HEK293 (cell line): ENCODE measurements around the gene LAMA5.
A peak's percentile ranks its signal among the peaks of the same experiment; 100 is the strongest.

Experiments
- HOXD13 ChIP-seq: sonication (generic); formaldehyde crosslinking; IDR thresholded peaks from 2 replicates; pipeline ENCODE4 v1.8.0; 2022; ENCODE audit warnings: missing genetic modification reagents, borderline replicate concordance
- IKZF3 ChIP-seq: fragments of 450-650 bp; IDR thresholded peaks from 2 replicates; pipeline ENCODE4 v1.5.0; 2018; ENCODE audit warnings: missing biosample characterization, mild to moderate bottlenecking, missing genetic modification characterization, moderate library complexity
- KLF10 ChIP-seq: fragments of 450-650 bp; IDR thresholded peaks from 2 replicates; pipeline ENCODE4 v1.5.1; 2018; ENCODE audit warnings: missing biosample characterization, mild to moderate bottlenecking, missing genetic modification characterization
- KLF16 ChIP-seq: fragments of 450-650 bp; formaldehyde crosslinking; IDR thresholded peaks from 2 replicates; pipeline ENCODE4 v1.5.1; 2017; ENCODE audit warnings: missing biosample characterization, missing genetic modification characterization
- REPIN1 ChIP-seq: fragments of 450-650 bp; formaldehyde crosslinking; IDR thresholded peaks from 2 replicates; pipeline ENCODE4 v1.5.1; 2017; ENCODE audit warnings: missing biosample characterization, missing genetic modification characterization, low read depth
- SALL2 ChIP-seq: fragments of 450-650 bp; formaldehyde crosslinking; IDR thresholded peaks from 2 replicates; pipeline ENCODE4 v1.5.0; 2017; ENCODE audit warnings: missing biosample characterization, mild to moderate bottlenecking, missing genetic modification characterization, borderline replicate concordance
- SETDB1 ChIP-seq: IDR thresholded peaks from one replicate; pipeline ENCODE4 v1.6.1; 2017; ENCODE audit warnings: mild to moderate bottlenecking, low read length, moderate library complexity, mixed read lengths; ENCODE audit not compliant: insufficient read length
- SP2 ChIP-seq: fragments of 450-650 bp; formaldehyde crosslinking; IDR thresholded peaks from 2 replicates; pipeline ENCODE4 v1.5.1; 2016; ENCODE audit warnings: missing biosample characterization, missing genetic modification characterization
- SP7 ChIP-seq: fragments of 450-650 bp; formaldehyde crosslinking; IDR thresholded peaks from 2 replicates; pipeline ENCODE4 v1.5.1; 2016; ENCODE audit warnings: missing biosample characterization, missing genetic modification characterization
- ZBTB1 ChIP-seq: fragments of 450-650 bp; formaldehyde crosslinking; IDR thresholded peaks from 2 replicates; pipeline ENCODE4 v1.5.1; 2016; ENCODE audit warnings: missing biosample characterization, missing genetic modification characterization
- ZFP69B ChIP-seq: fragments of 450-650 bp; formaldehyde crosslinking; IDR thresholded peaks from 2 replicates; pipeline ENCODE4 v1.5.1; 2016; ENCODE audit warnings: missing biosample characterization, missing genetic modification characterization
- ZNF133 ChIP-seq: fragments of 450-650 bp; formaldehyde crosslinking; IDR thresholded peaks from 2 replicates; pipeline ENCODE4 v1.5.1; 2016; ENCODE audit warnings: missing biosample characterization, missing genetic modification characterization
- ZNF146 ChIP-seq: fragments of 450-650 bp; formaldehyde crosslinking; IDR thresholded peaks from 2 replicates; pipeline ENCODE4 v1.5.1; 2016; ENCODE audit warnings: missing biosample characterization, missing genetic modification characterization
- ZNF175 ChIP-seq: fragments of 450-650 bp; formaldehyde crosslinking; IDR thresholded peaks from 2 replicates; pipeline ENCODE4 v1.5.1; 2016; ENCODE audit warnings: missing biosample characterization, missing genetic modification characterization
- ZNF2 ChIP-seq: fragments of 450-650 bp; formaldehyde crosslinking; IDR thresholded peaks from 2 replicates; pipeline ENCODE4 v1.5.1; 2016; ENCODE audit warnings: missing biosample characterization, missing genetic modification characterization
- ZNF274 ChIP-seq, 2 experiments: fragments of 200-500 bp in 1 of 2; fragments of 450-650 bp in 1 of 2; sonication (Bioruptor generic) in 1 of 2; formaldehyde crosslinking in 1 of 2; IDR thresholded peaks; 2 replicates each; pipeline versions ENCODE4 v1.5.1 to v1.6.1; 2014 to 2016; ENCODE audit warnings: borderline replicate concordance in 1 of 2, inconsistent platforms in 1 of 2, low read length in 1 of 2, missing biosample characterization in 1 of 2, missing genetic modification characterization in 1 of 2
- ZNF341 ChIP-seq: fragments of 450-650 bp; formaldehyde crosslinking; IDR thresholded peaks from 2 replicates; pipeline ENCODE4; 2016; ENCODE audit warnings: low read depth, missing biosample characterization, missing genetic modification characterization
- ZNF548 ChIP-seq: fragments of 450-650 bp; formaldehyde crosslinking; IDR thresholded peaks from 2 replicates; pipeline ENCODE4 v1.5.1; 2016; ENCODE audit warnings: missing biosample characterization, missing genetic modification characterization
- ZNF561 ChIP-seq: fragments of 450-650 bp; IDR thresholded peaks from 2 replicates; pipeline ENCODE4 v1.5.1; 2018; ENCODE audit warnings: missing biosample characterization, missing genetic modification characterization, borderline replicate concordance
- ZNF629 ChIP-seq: fragments of 450-650 bp; formaldehyde crosslinking; IDR thresholded peaks from 2 replicates; pipeline ENCODE4 v1.5.1; 2017; ENCODE audit warnings: missing biosample characterization, missing genetic modification characterization
- ZNF654 ChIP-seq: fragments of 450-650 bp; formaldehyde crosslinking; IDR thresholded peaks from 2 replicates; pipeline ENCODE4 v1.5.1; 2016; ENCODE audit warnings: low read depth, missing biosample characterization, missing genetic modification characterization
- ZNF785 ChIP-seq: fragments of 450-650 bp; formaldehyde crosslinking; IDR thresholded peaks from 2 replicates; pipeline ENCODE4 v1.5.1; 2016; ENCODE audit warnings: missing biosample characterization, missing genetic modification characterization
- TF ChIP-seq, protein P1 (sequence below): fragments of 450-650 bp; formaldehyde crosslinking; conservative IDR thresholded peaks from 2 replicates; pipeline ENCODE4 v1.5.1; 2016; ENCODE audit warnings: low read depth, missing biosample characterization, missing genetic modification characterization
- TF ChIP-seq, protein P2 (sequence below): fragments of 450-650 bp; formaldehyde crosslinking; IDR thresholded peaks from 2 replicates; pipeline ENCODE4 v1.5.1; 2017; ENCODE audit warnings: missing biosample characterization, missing genetic modification characterization
- TF ChIP-seq, protein P3 (sequence below): fragments of 450-650 bp; formaldehyde crosslinking; IDR thresholded peaks from 2 replicates; pipeline ENCODE4 v1.5.1; 2016; ENCODE audit warnings: missing biosample characterization, missing genetic modification characterization
- TF ChIP-seq, protein P4 (sequence below): fragments of 450-650 bp; formaldehyde crosslinking; conservative IDR thresholded peaks from 2 replicates; pipeline ENCODE4 v1.5.1; 2016; ENCODE audit warnings: low read depth, missing biosample characterization, missing genetic modification characterization

LAMA5 gene

DNA sequence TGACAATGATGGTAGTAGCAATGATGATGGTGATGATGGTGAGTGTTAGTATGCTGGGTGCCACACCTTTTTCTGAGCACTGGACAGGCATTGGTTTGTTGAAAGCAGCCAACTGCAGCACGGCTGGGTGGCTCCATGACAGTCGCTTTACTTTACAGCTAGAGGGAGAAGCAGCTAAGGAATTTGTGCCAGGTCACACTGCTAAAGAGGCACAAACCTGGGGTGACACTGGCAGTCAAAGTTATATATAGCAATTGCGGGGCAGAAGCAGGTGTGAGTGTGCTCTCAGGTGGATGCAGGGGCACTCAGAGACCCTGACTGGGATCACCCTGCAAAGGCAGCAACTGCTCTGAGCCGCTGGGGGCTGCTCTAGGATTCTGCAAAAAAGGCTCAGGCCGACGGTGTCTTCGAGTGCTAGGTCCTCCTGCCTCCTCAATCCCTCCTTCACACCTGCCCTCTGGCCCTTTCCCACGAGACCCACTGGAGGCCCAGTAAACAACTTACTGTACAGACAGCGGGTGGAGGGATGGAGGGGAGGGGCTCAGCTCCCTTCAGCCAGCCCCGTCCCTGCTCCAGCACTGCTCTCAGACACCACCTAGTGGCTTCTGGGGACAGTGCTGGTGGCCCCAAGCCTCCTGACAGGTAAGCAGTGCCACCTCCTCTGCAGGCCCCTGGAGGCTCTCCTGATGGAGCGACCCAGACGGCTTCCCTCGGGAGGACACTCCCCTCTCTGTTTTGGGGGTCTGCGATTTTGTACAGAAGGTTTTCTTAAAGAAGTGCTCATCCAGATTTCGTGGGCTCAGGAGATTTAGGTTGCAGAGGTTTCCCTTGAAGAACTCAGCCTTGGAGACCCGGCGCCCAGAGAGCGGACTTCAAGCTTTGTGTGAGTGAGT is 15.4 kb upstream of the LAMA5 start (continued):
- TF ChIP-seq ZFP69B (tag by site-specific recombination), result peak; percentile 34; the same call in 1 of the 2 replicates
- TF ChIP-seq SP2 (tag by site-specific recombination), result no peak
- TF ChIP-seq ZNF341 (tag by site-specific recombination), result no peak
- no peak for TF ChIP-seq SALL2 (tag by site-specific recombination)
- TF ChIP-seq KLF10 (tag by site-specific recombination), result no peak
- TF ChIP-seq ZNF654 (tag by site-specific recombination), result peak; percentile 82
- TF ChIP-seq SP7 (tag by site-specific recombination), result peak; percentile 46; the same call in 1 of the 2 replicates
- no peak for TF ChIP-seq ZNF274 (IDR thresholded peaks at IDR 0.05; ENCODE audit: low read length)
- no peak for TF ChIP-seq ZNF274 (tag by site-specific recombination; IDR thresholded peaks at IDR 0.05; ENCODE audit: borderline replicate concordance)
- TF ChIP-seq ZNF146 (tag by site-specific recombination), result no peak
- TF ChIP-seq, protein P1, sequence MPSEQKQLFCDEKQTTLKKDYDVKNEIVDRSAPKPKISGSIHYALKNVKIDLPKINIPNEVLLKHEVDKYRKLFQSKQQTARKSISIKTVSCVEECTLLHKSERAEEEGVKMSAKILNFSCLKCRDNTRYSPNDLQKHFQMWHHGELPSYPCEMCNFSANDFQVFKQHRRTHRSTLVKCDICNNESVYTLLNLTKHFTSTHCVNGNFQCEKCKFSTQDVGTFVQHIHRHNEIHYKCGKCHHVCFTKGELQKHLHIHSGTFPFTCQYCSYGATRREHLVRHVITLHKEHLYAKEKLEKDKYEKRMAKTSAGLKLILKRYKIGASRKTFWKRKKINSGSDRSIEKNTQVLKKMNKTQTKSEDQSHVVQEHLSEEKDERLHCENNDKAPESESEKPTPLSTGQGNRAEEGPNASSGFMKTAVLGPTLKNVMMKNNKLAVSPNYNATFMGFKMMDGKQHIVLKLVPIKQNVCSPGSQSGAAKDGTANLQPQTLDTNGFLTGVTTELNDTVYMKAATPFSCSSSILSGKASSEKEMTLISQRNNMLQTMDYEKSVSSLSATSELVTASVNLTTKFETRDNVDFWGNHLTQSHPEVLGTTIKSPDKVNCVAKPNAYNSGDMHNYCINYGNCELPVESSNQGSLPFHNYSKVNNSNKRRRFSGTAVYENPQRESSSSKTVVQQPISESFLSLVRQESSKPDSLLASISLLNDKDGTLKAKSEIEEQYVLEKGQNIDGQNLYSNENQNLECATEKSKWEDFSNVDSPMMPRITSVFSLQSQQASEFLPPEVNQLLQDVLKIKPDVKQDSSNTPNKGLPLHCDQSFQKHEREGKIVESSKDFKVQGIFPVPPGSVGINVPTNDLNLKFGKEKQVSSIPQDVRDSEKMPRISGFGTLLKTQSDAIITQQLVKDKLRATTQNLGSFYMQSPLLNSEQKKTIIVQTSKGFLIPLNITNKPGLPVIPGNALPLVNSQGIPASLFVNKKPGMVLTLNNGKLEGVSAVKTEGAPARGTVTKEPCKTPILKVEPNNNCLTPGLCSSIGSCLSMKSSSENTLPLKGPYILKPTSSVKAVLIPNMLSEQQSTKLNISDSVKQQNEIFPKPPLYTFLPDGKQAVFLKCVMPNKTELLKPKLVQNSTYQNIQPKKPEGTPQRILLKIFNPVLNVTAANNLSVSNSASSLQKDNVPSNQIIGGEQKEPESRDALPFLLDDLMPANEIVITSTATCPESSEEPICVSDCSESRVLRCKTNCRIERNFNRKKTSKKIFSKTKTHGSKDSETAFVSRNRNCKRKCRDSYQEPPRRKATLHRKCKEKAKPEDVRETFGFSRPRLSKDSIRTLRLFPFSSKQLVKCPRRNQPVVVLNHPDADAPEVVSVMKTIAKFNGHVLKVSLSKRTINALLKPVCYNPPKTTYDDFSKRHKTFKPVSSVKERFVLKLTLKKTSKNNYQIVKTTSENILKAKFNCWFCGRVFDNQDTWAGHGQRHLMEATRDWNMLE (tag by site-specific recombination), result no peak
- TF ChIP-seq KLF16, result peak; percentile 63
- TF ChIP-seq REPIN1 (tag by site-specific recombination), result no peak
- TF ChIP-seq, protein P2, sequence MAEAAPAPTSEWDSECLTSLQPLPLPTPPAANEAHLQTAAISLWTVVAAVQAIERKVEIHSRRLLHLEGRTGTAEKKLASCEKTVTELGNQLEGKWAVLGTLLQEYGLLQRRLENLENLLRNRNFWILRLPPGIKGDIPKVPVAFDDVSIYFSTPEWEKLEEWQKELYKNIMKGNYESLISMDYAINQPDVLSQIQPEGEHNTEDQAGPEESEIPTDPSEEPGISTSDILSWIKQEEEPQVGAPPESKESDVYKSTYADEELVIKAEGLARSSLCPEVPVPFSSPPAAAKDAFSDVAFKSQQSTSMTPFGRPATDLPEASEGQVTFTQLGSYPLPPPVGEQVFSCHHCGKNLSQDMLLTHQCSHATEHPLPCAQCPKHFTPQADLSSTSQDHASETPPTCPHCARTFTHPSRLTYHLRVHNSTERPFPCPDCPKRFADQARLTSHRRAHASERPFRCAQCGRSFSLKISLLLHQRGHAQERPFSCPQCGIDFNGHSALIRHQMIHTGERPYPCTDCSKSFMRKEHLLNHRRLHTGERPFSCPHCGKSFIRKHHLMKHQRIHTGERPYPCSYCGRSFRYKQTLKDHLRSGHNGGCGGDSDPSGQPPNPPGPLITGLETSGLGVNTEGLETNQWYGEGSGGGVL, result no peak
- TF ChIP-seq, protein P3, sequence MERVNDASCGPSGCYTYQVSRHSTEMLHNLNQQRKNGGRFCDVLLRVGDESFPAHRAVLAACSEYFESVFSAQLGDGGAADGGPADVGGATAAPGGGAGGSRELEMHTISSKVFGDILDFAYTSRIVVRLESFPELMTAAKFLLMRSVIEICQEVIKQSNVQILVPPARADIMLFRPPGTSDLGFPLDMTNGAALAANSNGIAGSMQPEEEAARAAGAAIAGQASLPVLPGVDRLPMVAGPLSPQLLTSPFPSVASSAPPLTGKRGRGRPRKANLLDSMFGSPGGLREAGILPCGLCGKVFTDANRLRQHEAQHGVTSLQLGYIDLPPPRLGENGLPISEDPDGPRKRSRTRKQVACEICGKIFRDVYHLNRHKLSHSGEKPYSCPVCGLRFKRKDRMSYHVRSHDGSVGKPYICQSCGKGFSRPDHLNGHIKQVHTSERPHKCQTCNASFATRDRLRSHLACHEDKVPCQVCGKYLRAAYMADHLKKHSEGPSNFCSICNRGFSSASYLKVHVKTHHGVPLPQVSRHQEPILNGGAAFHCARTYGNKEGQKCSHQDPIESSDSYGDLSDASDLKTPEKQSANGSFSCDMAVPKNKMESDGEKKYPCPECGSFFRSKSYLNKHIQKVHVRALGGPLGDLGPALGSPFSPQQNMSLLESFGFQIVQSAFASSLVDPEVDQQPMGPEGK (tag by site-specific recombination), result peak; percentile 30; the same call in 1 of the 2 replicates
- TF ChIP-seq ZNF548, result no peak
- no peak for TF ChIP-seq ZBTB1 (tag by site-specific recombination)
- no peak for TF ChIP-seq ZNF175 (tag by site-specific recombination)
- no peak for TF ChIP-seq ZNF2 (tag by site-specific recombination)
- TF ChIP-seq, protein P4, sequence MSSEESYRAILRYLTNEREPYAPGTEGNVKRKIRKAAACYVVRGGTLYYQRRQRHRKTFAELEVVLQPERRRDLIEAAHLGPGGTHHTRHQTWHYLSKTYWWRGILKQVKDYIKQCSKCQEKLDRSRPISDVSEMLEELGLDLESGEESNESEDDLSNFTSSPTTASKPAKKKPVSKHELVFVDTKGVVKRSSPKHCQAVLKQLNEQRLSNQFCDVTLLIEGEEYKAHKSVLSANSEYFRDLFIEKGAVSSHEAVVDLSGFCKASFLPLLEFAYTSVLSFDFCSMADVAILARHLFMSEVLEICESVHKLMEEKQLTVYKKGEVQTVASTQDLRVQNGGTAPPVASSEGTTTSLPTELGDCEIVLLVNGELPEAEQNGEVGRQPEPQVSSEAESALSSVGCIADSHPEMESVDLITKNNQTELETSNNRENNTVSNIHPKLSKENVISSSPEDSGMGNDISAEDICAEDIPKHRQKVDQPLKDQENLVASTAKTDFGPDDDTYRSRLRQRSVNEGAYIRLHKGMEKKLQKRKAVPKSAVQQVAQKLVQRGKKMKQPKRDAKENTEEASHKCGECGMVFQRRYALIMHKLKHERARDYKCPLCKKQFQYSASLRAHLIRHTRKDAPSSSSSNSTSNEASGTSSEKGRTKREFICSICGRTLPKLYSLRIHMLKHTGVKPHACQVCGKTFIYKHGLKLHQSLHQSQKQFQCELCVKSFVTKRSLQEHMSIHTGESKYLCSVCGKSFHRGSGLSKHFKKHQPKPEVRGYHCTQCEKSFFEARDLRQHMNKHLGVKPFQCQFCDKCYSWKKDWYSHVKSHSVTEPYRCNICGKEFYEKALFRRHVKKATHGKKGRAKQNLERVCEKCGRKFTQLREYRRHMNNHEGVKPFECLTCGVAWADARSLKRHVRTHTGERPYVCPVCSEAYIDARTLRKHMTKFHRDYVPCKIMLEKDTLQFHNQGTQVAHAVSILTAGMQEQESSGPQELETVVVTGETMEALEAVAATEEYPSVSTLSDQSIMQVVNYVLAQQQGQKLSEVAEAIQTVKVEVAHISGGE (tag by site-specific recombination), result no peak
- TF ChIP-seq IKZF3 (tag by site-specific recombination), result peak; percentile 31; the same call in 1 of the 2 replicates
- TF ChIP-seq ZNF561 (tag by site-specific recombination), result peak; percentile 93; the same call in 1 of the 2 replicates
- TF ChIP-seq SETDB1, result no peak
- TF ChIP-seq HOXD13 (CRISPR knock-in tag), result no peak
- TF ChIP-seq ZNF133, result no peak
- TF ChIP-seq ZNF629 (tag by site-specific recombination), result 0 out of 2 replicates have a peak, but pooled peaks have one; percentile 12
- TF ChIP-seq ZNF785 (tag by site-specific recombination), result no peak
